Adrenal gland (tissue), 12 donors: ENCODE results near the gene RASSF8. TPM values are rescaled to one million over a fixed set of nuclear protein-coding genes. Genes with fewer than 3 reads are reported as not detected.
A peak's percentile ranks its signal among the peaks of the same experiment; 100 is the strongest.

Experiments
- DNase-seq, 7 donors: peaks; one replicate each; pipeline ENCODE4 v3.0.0-alpha.2; 2019 to 2020
- H3K27ac ChIP-seq, 5 donors: fragments of 200-600 bp; sonication (generic) in 4 of 5; 1 replicate in 3 of 5; 2 replicates in 2 of 5; pipeline versions ENCODE4 v1.5.1 to v1.8.0; 2016 to 2020; ENCODE audit warnings: mild to moderate bottlenecking in 1 of 5
- H3K27me3 ChIP-seq: fragments of 200-600 bp; 2 replicates; pipeline ENCODE4 v1.8.0; 2021
- H3K36me3 ChIP-seq, 2 donors: fragments of 200-600 bp; replicated peaks in 1 of 2; 1 replicate in 1 of 2; 2 replicates in 1 of 2; pipeline versions ENCODE4 v1.5.1 to v1.8.0; 2018 to 2022
- H3K4me1 ChIP-seq, 2 donors: fragments of 200-600 bp; replicated peaks in 1 of 2; 1 replicate in 1 of 2; 2 replicates in 1 of 2; pipeline versions ENCODE4 v1.5.1 to v1.8.0; 2018 to 2021
- H3K4me3 ChIP-seq, 4 donors: fragments of 200-600 bp; sonication (generic) in 3 of 4; one replicate each; pipeline ENCODE4 v1.5.1; 2016 to 2018
- H3K9me3 ChIP-seq, 3 donors: fragments of 200-600 bp; sonication (generic) in 1 of 3; replicated peaks in 1 of 3; 1 replicate in 2 of 3; 2 replicates in 1 of 3; pipeline versions ENCODE4 v1.5.1 to v1.8.0; 2016 to 2021
- CTCF ChIP-seq, 6 experiments: fragments of 450-650 bp in 4 of 6; fragments of 200-600 bp in 2 of 6; sonication (generic) in 1 of 6; IDR thresholded peaks; 1 replicate in 5 of 6; 2 replicates in 1 of 6; pipeline versions ENCODE4 v1.5.1 to v1.8.0; 2016 to 2021; ENCODE audit warnings: antibody characterized with exemption in 6 of 6, mild to moderate bottlenecking in 2 of 6, moderate library complexity in 1 of 6
- POLR2A ChIP-seq, 2 donors: fragments of 450-650 bp; IDR thresholded peaks; one replicate each; pipeline ENCODE4 v1.6.1; 2017; ENCODE audit warnings: antibody characterized with exemption in 2 of 2, mild to moderate bottlenecking in 2 of 2, moderate library complexity in 1 of 2
- WGBS, 4 donors: extraction: QIAGEN DNeasy Blood & Tissue Kit in 2 of 4; methylation state at CpG; one replicate each; pipeline versions ENCODE4 v1.1.5 to v1.1.7; 2013 to 2017; 5-methylcytosine and 5-hydroxymethylcytosine counted together
- intact Hi-C, 2 donors: fragments of 100-400 bp; cut with DNase I; formaldehyde crosslinking; loops; one replicate each; pipeline versions ENCODE4 v1.14.1 to v1.15.0; 2022 to 2023
- polyA plus RNA-seq, 3 donors: library from polyadenylated mRNA; stranded (reverse); fragments of 200-250 nt in 2 of 3; fragments of 350-450 nt in 1 of 3; fragmentation: Illumina TruSeq in 1 of 3; extraction: RNeasy Lipid Tissue Mini Kit (QIAGEN cat#74804) in 1 of 3; gene quantifications; one replicate each; pipeline ENCODE4 v1.2.3, GENCODE V29; 2013 to 2014
- total RNA-seq, 9 donors: library from RNA; depleted of rRNA in 4 of 9; stranded (reverse); fragments of >200 nt in 4 of 9; fragments of 120-200 nt in 1 of 9; fragmentation: NEBNext Ultra II Directional in 1 of 9; extraction: Animal tissue kit (Norgen Biotek cat#: 25700) in 1 of 9; gene quantifications; one replicate each; pipeline versions ENCODE4 v1.1.0 to v1.2.4, GENCODE V29; 2013 to 2023
- donor health status: healthy with polysubstance abuse.
- donor health status: Bipolar disorder and iron deficiency.
- donor health status: DM: yes; HTN: yes; CAD: no.
- donor health status: DM: no; HTN: no; CAD: no.
- donor health status: DM: no; HTN: no; CAD: no.
- donor health status: DM: yes; HTN: yes; CAD: no.

Gene RASSF8
- total and polyA plus RNA-seq, 12 donors: 6.5 to 85.7 (median 43.9) TPM

GRCh38 chr12:26121323-26122060, 163.0 kb downstream of the RASSF8 start:
- H3K4me3 ChIP-seq: peak overlapping the region in 2 of 4 donors; percentile 11 to 74
- H3K4me1 ChIP-seq: peaks cover 4 to 16% of the 10 kb centered on the region in 2 donors
- intact Hi-C loops: loop anchor here in 1 of 2 donors (10.0 kb wide), 1 partner anchor 153 kb away; no protein-coding TSS in a partner anchor
- H3K27me3 ChIP-seq: no peaks in the 10 kb centered on the region
- no peak for TF ChIP-seq CTCF (IDR thresholded peaks at IDR 0.05)
- no peaks in the 10 kb centered on the region for H3K9me3 ChIP-seq
- peak overlapping the region in 4 of 5 donors; percentile 13 to 99 (median 96) for H3K27ac ChIP-seq
- H3K36me3 ChIP-seq: no peaks in the 10 kb centered on the region
- DNase-seq: no peak
- 37 to 43% (median 40%) methylated on average over 15 of the region's 15 CpGs for WGBS, 4 donors

GRCh38 chr12:26122061-26122680, 163.7 kb downstream of the RASSF8 start:
- 0 to 2% (median 1%) methylated on average over 17 to 88 of the region's 88 CpGs for WGBS, 4 donors
- Histone ChIP-seq H3K9me3 (no peaks in the 10 kb centered on the region), H3K4me3 (peak overlapping the region in 3 of 4 donors; percentile 11 to 74 (median 50)), H3K36me3 (no peaks in the 10 kb centered on the region), H3K4me1 (peaks cover 8 to 22% of the 10 kb centered on the region in 2 donors), H3K27ac (peak overlapping the region in 4 of 5 donors; percentile 54 to 99 (median 96)), H3K27me3 (no peaks in the 10 kb centered on the region)
- peak in 4 of 7 donors; percentile 33 to 47 (median 41) for DNase-seq
- TF ChIP-seq POLR2A (IDR thresholded peaks at IDR 0.05) (no peak), CTCF (IDR thresholded peaks at IDR 0.05) (no peak)
- intact Hi-C loops: loop anchor here in 1 of 2 donors (10.0 kb wide), 1 partner anchor 153 kb away; no protein-coding TSS in a partner anchor

GRCh38 chr12:26122681-26123481, 164.4 kb downstream of the RASSF8 start:
- H3K4me1 ChIP-seq: peaks cover 8 to 28% of the 10 kb centered on the region in 2 donors
- no peaks in the 10 kb centered on the region for H3K9me3 ChIP-seq
- H3K36me3 ChIP-seq: no peaks in the 10 kb centered on the region
- peak; percentile 68 to 86 (median 77) for DNase-seq
- TF ChIP-seq POLR2A (IDR thresholded peaks at IDR 0.05) (peak; percentile 29 to 65), CTCF (IDR thresholded peaks at IDR 0.05) (peak in 3 of 6 experiments; percentile 13 to 26 (median 15))
- 0 to 1% (median 1%) methylated on average over 17 to 69 of the region's 69 CpGs for WGBS, 4 donors
- peak overlapping the region in 3 of 4 donors; percentile 25 to 74 (median 50) for H3K4me3 ChIP-seq
- intact Hi-C loops: loop anchor here in 1 of 2 donors (10.0 kb wide), 1 partner anchor 152 kb away; no protein-coding TSS in a partner anchor
- no peaks in the 10 kb centered on the region for H3K27me3 ChIP-seq
- H3K27ac ChIP-seq: peak overlapping the region; percentile 37 to 99 (median 94)
